Measurements from ENCODE around the gene BNIPL. TPM values are rescaled to one million over a fixed set of nuclear protein-coding genes. Genes with fewer than 3 reads are reported as not detected.

The BNIPL gene
- total RNA-seq, 1 donor from 2014 or later: 8.2 TPM

GRCh38 chr1:150995896-150996295, 40.5 kb upstream of the BNIPL start:
- Histone ChIP-seq H3K27ac (peak overlapping the region; percentile 28), H3K4me3 (peak overlapping the region; percentile 8), H3K9me3 (no peaks in the 10 kb centered on the region), H3K27me3 (ENCODE audit: low read depth) (no peaks in the 10 kb centered on the region), H3K4me1 (peaks cover 13% of the 10 kb centered on the region), H3K36me3 (peaks cover 45% of the 10 kb centered on the region)
- intact Hi-C loops (cut with DNase I): no loop called here
- DNase-seq (no peak), ATAC-seq (peak; percentile 66 to 74)
- peak; percentile 91 for TF ChIP-seq CTCF (IDR thresholded peaks at IDR 0.05)

GRCh38 chr1:150997126-150997872, 39.1 kb upstream of the BNIPL start:
- H3K36me3 ChIP-seq: peaks cover 59% of the 10 kb centered on the region
- ATAC-seq (no peak), DNase-seq (no peak)
- peaks cover 25% of the 10 kb centered on the region for H3K4me1 ChIP-seq
- no peaks in the 10 kb centered on the region for H3K27me3 ChIP-seq (ENCODE audit: low read depth)
- H3K4me3 ChIP-seq: no peak overlapping the region
- no peaks in the 10 kb centered on the region for H3K9me3 ChIP-seq
- TF ChIP-seq CTCF (IDR thresholded peaks at IDR 0.05): no peak
- intact Hi-C loops (cut with DNase I): no loop called here
- H3K27ac ChIP-seq: no peak overlapping the region

GRCh38 chr1:150997949-150998348, 38.4 kb upstream of the BNIPL start:
- intact Hi-C loops (cut with DNase I): no loop called here
- ATAC-seq (no peak), DNase-seq (no peak)
- TF ChIP-seq CTCF (IDR thresholded peaks at IDR 0.05): no peak
- no peaks in the 10 kb centered on the region for H3K27me3 ChIP-seq (ENCODE audit: low read depth)
- peaks cover 32% of the 10 kb centered on the region for H3K4me1 ChIP-seq
- H3K9me3 ChIP-seq: no peaks in the 10 kb centered on the region
- H3K4me3 ChIP-seq: no peak overlapping the region
- no peak overlapping the region for H3K27ac ChIP-seq
- H3K36me3 ChIP-seq: peaks cover 61% of the 10 kb centered on the region

- no peak for TF ChIP-seq CTCF (IDR thresholded peaks at IDR 0.05)
- ATAC-seq: no peak
- Histone ChIP-seq H3K27ac (no peak overlapping the region), H3K36me3 (peaks cover 61% of the 10 kb centered on the region), H3K9me3 (no peaks in the 10 kb centered on the region), H3K4me1 (peaks cover 44% of the 10 kb centered on the region), H3K4me3 (no peak overlapping the region), H3K27me3 (ENCODE audit: low read depth) (no peaks in the 10 kb centered on the region)
- DNase-seq: no peak
- intact Hi-C loops (cut with DNase I): no loop called here
Observed at GRCh38 chr1:150999051-150999674, 37.2 kb upstream of the BNIPL start.

GRCh38 chr1:150999926-151000325, 36.5 kb upstream of the BNIPL start:
- no peaks in the 10 kb centered on the region for H3K9me3 ChIP-seq
- no peak overlapping the region for H3K27ac ChIP-seq
- H3K4me1 ChIP-seq: peaks cover 51% of the 10 kb centered on the region
- TF ChIP-seq CTCF (IDR thresholded peaks at IDR 0.05): no peak
- H3K27me3 ChIP-seq (ENCODE audit: low read depth): no peaks in the 10 kb centered on the region
- H3K36me3 ChIP-seq: peaks cover 61% of the 10 kb centered on the region
- ATAC-seq: no peak
- no peak overlapping the region for H3K4me3 ChIP-seq
- intact Hi-C loops (cut with DNase I): no loop called here
- no peak for DNase-seq
